Stimulated activated effector memory CD8-positive, alpha-beta T cell treated with anti-CD3 and anti-CD28 coated beads, Interleukin-12 subunit alpha, Interleukin-12 subunit beta, amount 100 ng/mL, for 72 hours (primary cell): ENCODE measurements around the gene NFS1.

Experiments
- ATAC-seq: fragments of 150-1000 bp; cut with Tn5 transposase; 2 replicates; pipeline ENCODE4 v1.10.0; 2021
- DNase-seq, 2 donors: peaks; one replicate each; pipeline ENCODE4 v3.0.0; 2021 to 2022; ENCODE audit warnings: low spot score in 2 of 2
- H3K27ac Mint-ChIP-seq: one replicate; pipeline ENCODE4 v1.8.0; 2022; ENCODE audit warnings: mild to moderate bottlenecking, mixed read lengths
- H3K36me3 Mint-ChIP-seq: one replicate; pipeline ENCODE4 v1.8.0; 2022; ENCODE audit warnings: mild to moderate bottlenecking, mixed read lengths
- H3K4me1 Mint-ChIP-seq: one replicate; pipeline ENCODE4 v1.8.0; 2022; ENCODE audit warnings: mixed read lengths
- H3K4me3 Mint-ChIP-seq: one replicate; pipeline ENCODE4 v1.8.0; 2022; ENCODE audit warnings: mild to moderate bottlenecking, mixed read lengths
- H3K9me3 Mint-ChIP-seq: one replicate; pipeline ENCODE4 v1.8.0; 2022; ENCODE audit warnings: mixed read lengths

Gene NFS1

GRCh38 chr20:35680452-35681183, 18.5 kb downstream of the NFS1 start:
- no peak for ATAC-seq
- DNase-seq: no peak
- Mint-ChIP-seq H3K4me1 (no peaks in the 10 kb centered on the region), H3K4me3 (no peak overlapping the region), H3K36me3 (peaks cover 69% of the 10 kb centered on the region), H3K27ac (no peak overlapping the region), H3K9me3 (no peaks in the 10 kb centered on the region)

DNA sequence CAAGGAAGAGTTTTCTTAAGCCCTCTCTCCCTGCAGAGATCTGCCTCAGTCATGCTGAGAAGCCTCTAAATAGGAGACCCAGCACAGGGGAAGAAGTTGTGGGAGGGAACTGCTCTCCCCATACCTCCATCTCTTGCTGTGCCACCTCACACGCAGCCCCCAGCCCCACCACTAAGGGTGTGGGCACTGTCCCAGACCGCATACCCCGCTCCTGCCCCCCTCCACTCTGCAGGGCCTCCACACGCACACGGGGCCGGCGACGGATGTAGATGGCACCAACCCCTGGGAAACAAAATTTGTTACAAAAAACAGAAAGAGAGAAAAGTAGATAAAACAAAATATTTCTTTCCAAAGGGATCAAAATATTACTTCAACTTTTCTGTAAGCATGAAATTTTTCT, 24.2 kb downstream of the NFS1 start:
- Mint-ChIP-seq H3K36me3 (peaks cover 90% of the 10 kb centered on the region), H3K4me1 (no peaks in the 10 kb centered on the region), H3K9me3 (no peaks in the 10 kb centered on the region), H3K27ac (no peak overlapping the region), H3K4me3 (no peak overlapping the region)
- no peak for DNase-seq
- no peak for ATAC-seq

DNA sequence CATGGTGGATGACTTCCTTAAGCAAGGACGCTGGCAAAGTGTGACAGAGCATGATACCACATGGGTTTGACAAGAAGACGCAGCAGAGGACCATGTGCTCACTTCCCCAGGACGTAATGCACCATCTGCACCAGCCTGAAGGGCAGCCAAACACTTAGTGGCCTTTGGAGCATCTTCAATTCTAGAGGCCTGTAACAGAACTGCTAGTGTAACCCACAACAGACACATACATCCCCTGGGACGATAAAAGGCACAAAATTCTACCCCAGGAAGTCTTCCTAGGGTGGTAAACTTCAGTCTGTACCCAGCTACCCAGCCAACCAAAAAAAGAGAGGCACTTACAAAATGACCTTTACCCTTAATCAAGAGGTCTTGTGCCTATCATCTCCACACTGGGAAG, 25.3 kb downstream of the NFS1 start:
- no peak overlapping the region for H3K27ac Mint-ChIP-seq
- DNase-seq: no peak
- H3K36me3 Mint-ChIP-seq: peaks cover 80% of the 10 kb centered on the region
- H3K4me1 Mint-ChIP-seq: no peaks in the 10 kb centered on the region
- no peaks in the 10 kb centered on the region for H3K9me3 Mint-ChIP-seq
- ATAC-seq: no peak
- H3K4me3 Mint-ChIP-seq: no peak overlapping the region

DNA sequence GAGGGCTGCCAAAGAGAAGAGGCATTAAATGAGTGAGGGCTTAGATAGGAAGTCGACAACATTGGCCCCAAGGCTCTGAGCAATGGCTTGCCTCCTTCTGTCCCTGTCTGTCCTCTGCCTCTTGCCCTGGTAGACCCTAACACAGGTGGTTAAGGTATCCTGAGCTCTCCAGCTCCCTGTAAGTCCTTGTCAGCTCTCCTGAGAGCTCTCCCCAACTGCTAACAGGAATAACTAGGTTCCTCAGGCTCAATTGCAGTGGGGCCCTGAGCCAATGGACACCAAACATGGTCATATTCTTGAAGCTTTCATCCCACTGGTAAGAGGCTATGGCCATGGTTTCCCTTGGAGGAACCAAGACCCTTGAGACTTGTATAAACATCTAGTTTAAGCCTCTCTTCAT, 29.5 kb downstream of the NFS1 start:
- peaks cover 5% of the 10 kb centered on the region for H3K4me1 Mint-ChIP-seq
- no peaks in the 10 kb centered on the region for H3K9me3 Mint-ChIP-seq
- ATAC-seq (no peak), DNase-seq (no peak)
- H3K4me3 Mint-ChIP-seq: no peak overlapping the region
- peaks cover 45% of the 10 kb centered on the region for H3K36me3 Mint-ChIP-seq
- no peak overlapping the region for H3K27ac Mint-ChIP-seq

DNA sequence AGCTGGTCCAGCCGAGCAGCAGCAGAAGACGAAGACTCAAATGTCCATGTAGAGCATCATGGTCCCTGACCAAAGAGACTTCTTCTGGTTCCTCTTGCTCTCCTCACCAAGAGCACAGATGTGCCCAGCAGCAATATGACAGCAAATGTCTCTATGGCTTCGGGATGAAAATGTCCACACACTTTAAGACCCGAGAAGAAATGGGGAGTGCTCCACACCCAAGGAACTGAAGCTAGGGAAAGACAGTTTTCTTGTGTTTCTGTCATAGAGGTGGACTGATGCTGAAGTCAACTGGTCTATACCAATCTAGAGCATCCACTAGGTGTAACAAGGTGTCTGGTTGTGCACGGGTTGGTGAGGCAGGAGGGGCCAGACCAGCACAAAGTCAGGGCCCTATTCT, 29.9 kb downstream of the NFS1 start:
- no peak overlapping the region for H3K27ac Mint-ChIP-seq
- no peaks in the 10 kb centered on the region for H3K9me3 Mint-ChIP-seq
- H3K4me3 Mint-ChIP-seq: no peak overlapping the region
- H3K4me1 Mint-ChIP-seq: peaks cover 8% of the 10 kb centered on the region
- DNase-seq: no peak
- H3K36me3 Mint-ChIP-seq: peaks cover 48% of the 10 kb centered on the region
- no peak for ATAC-seq

GRCh38 chr20:35665949-35666288, 33.2 kb downstream of the NFS1 start:
- Mint-ChIP-seq H3K36me3 (peaks cover 43% of the 10 kb centered on the region), H3K4me1 (peaks cover 40% of the 10 kb centered on the region), H3K9me3 (no peaks in the 10 kb centered on the region), H3K27ac (no peak overlapping the region), H3K4me3 (peak overlapping the region; percentile 95)
- ATAC-seq (no peak), DNase-seq (no peak)

GRCh38 chr20:35664466-35665206, 34.5 kb downstream of the NFS1 start, which contains the start of the genes CPNE1 and RBM12:
TSS of gene CPNE1 (minus strand) at chr20:35664900. CDS start at chr20:35632923, 31,977 bp downstream.
TSS of gene RBM12 (minus strand) at chr20:35664900. CDS start at chr20:35655322, 9,578 bp downstream.
- Mint-ChIP-seq H3K36me3 (peaks cover 48% of the 10 kb centered on the region), H3K4me3 (peak within 1 kb of the TSS; percentile 95), H3K9me3 (no peaks in the 10 kb centered on the region), H3K4me1 (peaks cover 52% of the 10 kb centered on the region), H3K27ac (peak within 1 kb of the TSS; percentile 99)
- peak; percentile 89 for ATAC-seq
- DNase-seq: peak; percentile 90 to 97

DNA sequence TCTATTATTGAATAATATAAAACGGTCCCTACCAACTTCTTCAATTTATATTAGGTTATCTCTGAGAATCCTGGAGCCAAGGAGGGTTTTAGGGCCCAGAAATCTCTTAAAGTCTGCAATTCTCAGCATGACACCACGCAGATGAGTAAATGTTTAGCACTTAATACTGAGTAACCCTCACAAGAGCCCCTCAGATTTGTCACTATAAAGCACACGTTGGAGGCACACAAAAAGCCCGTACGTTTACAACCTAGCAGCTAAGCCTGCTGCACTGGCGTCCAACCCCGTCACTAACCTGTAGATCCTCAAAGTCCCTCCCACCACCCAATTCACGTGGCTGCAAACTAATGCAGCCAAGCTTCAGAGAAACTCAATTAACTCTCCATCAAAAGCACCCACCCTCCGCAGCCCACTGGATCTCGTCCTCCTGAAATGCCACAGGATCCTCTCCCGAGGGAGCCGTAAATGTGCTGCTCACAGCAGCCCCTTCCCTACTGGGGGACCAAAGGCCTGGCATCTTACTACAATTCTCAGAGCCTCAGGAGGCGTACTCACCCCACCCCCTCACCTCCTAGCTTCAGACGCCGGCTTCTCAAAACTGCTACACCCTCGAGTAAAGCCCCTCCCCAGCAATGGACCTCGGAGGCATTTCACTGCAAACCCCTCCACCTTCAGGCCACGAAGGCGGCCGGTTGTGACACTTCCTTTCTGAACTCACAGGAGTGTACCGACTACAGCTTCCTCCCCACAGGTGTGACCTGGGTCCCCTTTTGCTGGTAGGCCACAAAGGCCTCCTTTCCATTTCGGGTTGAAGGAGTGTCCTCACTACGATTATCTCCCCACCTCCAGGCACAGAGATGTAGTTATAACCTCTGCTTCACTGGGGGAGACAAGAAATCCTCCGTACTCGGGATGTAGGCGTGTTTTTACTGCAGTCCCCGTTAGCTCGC, 35.4 kb downstream of the NFS1 start:
- Mint-ChIP-seq H3K9me3 (no peaks in the 10 kb centered on the region), H3K27ac (peak overlapping the region; percentile 99), H3K36me3 (peaks cover 57% of the 10 kb centered on the region), H3K4me1 (peaks cover 61% of the 10 kb centered on the region), H3K4me3 (peak overlapping the region; percentile 95)
- peak; percentile 17 to 80 for DNase-seq
- ATAC-seq: peak; percentile 54

DNA sequence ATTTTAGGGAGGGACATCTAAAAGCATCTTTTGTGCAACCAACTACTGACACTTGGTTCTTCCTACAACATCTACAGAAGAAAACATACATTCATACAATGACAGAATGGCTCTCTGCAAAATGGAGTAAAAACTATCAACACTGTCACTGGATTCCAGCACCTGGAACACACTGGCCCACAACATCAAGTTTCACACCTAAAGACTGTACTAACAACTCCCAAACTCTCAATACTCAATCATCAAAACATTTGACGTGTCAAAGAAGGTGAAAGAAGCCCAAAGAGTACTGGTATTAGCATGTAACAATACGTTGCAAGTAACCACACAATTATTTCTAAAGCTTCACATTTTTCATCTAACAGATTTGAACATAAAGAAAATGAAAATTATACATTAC, 36.6 kb downstream of the NFS1 start:
- peak overlapping the region; percentile 99 for H3K27ac Mint-ChIP-seq
- ATAC-seq: peak; percentile 14
- H3K4me3 Mint-ChIP-seq: peak overlapping the region; percentile 95
- no peaks in the 10 kb centered on the region for H3K9me3 Mint-ChIP-seq
- peaks cover 66% of the 10 kb centered on the region for H3K36me3 Mint-ChIP-seq
- DNase-seq: no peak
- peaks cover 65% of the 10 kb centered on the region for H3K4me1 Mint-ChIP-seq

DNA sequence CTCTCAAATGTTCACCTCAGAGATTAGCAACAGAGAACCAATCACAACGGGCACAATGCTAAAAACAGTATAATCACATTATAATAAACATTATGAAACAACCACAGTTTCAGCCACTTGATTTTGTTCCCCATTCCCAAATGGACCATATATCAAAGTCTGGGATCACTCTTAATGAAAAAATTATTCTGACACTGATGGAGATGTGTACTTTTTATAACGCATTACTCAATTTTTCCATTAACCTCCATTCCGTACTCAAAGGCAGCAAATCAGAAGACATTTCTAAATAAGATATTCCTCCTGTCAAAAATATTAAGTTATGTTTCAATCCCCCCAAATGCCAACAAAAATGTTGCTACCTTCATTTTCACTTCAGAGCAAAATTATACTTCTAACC, 37.2 kb downstream of the NFS1 start:
- H3K36me3 Mint-ChIP-seq: peaks cover 66% of the 10 kb centered on the region
- no peak for ATAC-seq

GRCh38 chr20:35661053-35661452, 38.1 kb downstream of the NFS1 start:
- Mint-ChIP-seq H3K4me3 (peak overlapping the region; percentile 95), H3K4me1 (peaks cover 74% of the 10 kb centered on the region), H3K27ac (peak overlapping the region; percentile 99), H3K36me3 (peaks cover 66% of the 10 kb centered on the region), H3K9me3 (no peaks in the 10 kb centered on the region)
- ATAC-seq: no peak
- no peak for DNase-seq

More for the DNA sequence above, 37.2 kb downstream of the NFS1 start:
- peak overlapping the region; percentile 99 for H3K27ac Mint-ChIP-seq
- H3K9me3 Mint-ChIP-seq: no peaks in the 10 kb centered on the region
- no peak for DNase-seq
- H3K4me3 Mint-ChIP-seq: peak overlapping the region; percentile 95
- H3K4me1 Mint-ChIP-seq: peaks cover 72% of the 10 kb centered on the region

GRCh38 chr20:35660122-35660937, 38.8 kb downstream of the NFS1 start:
- peak overlapping the region; percentile 99 for H3K27ac Mint-ChIP-seq
- H3K9me3 Mint-ChIP-seq: no peaks in the 10 kb centered on the region
- peaks cover 74% of the 10 kb centered on the region for H3K4me1 Mint-ChIP-seq
- peak; percentile 48 for ATAC-seq
- DNase-seq: peak in 1 of 2 donors; percentile 56
- peak overlapping the region; percentile 95 for H3K4me3 Mint-ChIP-seq
- peaks cover 66% of the 10 kb centered on the region for H3K36me3 Mint-ChIP-seq

- peak overlapping the region; percentile 25 for H3K4me3 Mint-ChIP-seq
- no peaks in the 10 kb centered on the region for H3K9me3 Mint-ChIP-seq
- ATAC-seq: no peak
- H3K27ac Mint-ChIP-seq: peak overlapping the region; percentile 63
- peaks cover 46% of the 10 kb centered on the region for H3K4me1 Mint-ChIP-seq
- peaks cover 42% of the 10 kb centered on the region for H3K36me3 Mint-ChIP-seq
- DNase-seq: no peak
These were observed 41.9 kb downstream of the NFS1 start for GRCh38 chr20:35657271-35657670.

GRCh38 chr20:35654415-35654814, 44.7 kb downstream of the NFS1 start:
- no peak for DNase-seq
- Mint-ChIP-seq H3K36me3 (peaks cover 15% of the 10 kb centered on the region), H3K27ac (no peak overlapping the region), H3K9me3 (no peaks in the 10 kb centered on the region), H3K4me3 (no peak overlapping the region), H3K4me1 (peaks cover 37% of the 10 kb centered on the region)
- no peak for ATAC-seq
